ENCODE results near the gene TXNRD2. TPM values are rescaled to one million over a fixed set of nuclear protein-coding genes. Genes with fewer than 3 reads are reported as not detected.

TXNRD2 gene
- total and polyA plus RNA-seq, 7 donors: 13.7 to 35.1 (median 21.1) TPM

DNA sequence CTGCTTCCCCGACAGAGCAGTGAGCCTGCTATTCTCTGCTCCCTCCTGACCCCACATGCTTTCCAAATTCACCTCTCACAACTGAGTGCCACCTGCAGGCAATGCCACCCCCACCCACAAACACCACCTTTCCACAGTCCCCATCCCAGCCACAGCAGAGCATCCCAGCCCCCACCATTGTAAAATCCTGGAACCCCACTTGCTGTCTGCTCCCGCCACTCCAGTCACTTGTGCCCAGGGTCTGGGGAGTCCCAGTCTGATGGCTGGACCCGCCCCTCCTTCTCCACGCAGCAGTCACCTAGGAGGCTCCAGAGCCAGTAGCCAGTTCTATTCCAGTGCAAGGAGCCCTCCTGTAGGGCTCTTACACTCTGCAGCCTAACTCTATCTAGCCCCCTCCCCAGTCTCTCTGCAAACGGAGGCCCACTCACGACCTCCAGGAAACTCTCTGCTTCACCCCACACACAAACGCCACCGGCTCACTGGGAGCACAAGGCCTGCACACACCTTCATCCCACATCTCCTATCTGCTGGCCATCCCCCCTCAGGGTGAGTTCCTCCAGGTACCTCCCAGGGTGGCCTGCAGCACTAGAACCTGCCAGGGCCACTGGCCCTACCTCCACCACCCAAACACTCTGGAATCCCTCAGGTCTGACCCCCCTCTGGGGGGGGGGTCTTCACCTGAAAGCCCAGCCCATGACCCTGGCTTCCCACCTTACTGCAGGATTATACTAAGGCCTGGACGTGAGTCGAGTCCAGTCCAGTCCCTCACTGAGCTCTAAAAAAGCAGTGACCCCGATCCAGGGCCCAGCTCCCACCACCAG, 88.3 kb downstream of the TXNRD2 start:
- TF ChIP-seq, protein P1, sequence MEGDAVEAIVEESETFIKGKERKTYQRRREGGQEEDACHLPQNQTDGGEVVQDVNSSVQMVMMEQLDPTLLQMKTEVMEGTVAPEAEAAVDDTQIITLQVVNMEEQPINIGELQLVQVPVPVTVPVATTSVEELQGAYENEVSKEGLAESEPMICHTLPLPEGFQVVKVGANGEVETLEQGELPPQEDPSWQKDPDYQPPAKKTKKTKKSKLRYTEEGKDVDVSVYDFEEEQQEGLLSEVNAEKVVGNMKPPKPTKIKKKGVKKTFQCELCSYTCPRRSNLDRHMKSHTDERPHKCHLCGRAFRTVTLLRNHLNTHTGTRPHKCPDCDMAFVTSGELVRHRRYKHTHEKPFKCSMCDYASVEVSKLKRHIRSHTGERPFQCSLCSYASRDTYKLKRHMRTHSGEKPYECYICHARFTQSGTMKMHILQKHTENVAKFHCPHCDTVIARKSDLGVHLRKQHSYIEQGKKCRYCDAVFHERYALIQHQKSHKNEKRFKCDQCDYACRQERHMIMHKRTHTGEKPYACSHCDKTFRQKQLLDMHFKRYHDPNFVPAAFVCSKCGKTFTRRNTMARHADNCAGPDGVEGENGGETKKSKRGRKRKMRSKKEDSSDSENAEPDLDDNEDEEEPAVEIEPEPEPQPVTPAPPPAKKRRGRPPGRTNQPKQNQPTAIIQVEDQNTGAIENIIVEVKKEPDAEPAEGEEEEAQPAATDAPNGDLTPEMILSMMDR (IDR thresholded peaks at IDR 0.05): no peak
- intact Hi-C loops (cut with DNase I): loop anchor here in 1 of 2 donors (5.0 kb wide), 1 partner anchor 121 kb away; no protein-coding TSS in a partner anchor
- Histone ChIP-seq H3K9me3 (no peaks in the 10 kb centered on the region), H3K27ac (peak overlapping the region; percentile 89), H3K36me3 (ENCODE audit: insufficient read depth in 1 of 2, low read depth in 1 of 2) (peaks cover 3 to 31% of the 10 kb centered on the region in 2 donors), H3K4me1 (peaks cover 30% of the 10 kb centered on the region), H3K4me3 (peak overlapping the region; percentile 75), H3K27me3 (ENCODE audit: insufficient read depth in 3 of 3, low read length in 2 of 3) (no peaks in the 10 kb centered on the region)
- DNase-seq (no peak), ATAC-seq (no peak)
- 45 to 49% (median 45%) methylated on average over 11 of the region's 11 CpGs for WGBS, 3 donors

DNA sequence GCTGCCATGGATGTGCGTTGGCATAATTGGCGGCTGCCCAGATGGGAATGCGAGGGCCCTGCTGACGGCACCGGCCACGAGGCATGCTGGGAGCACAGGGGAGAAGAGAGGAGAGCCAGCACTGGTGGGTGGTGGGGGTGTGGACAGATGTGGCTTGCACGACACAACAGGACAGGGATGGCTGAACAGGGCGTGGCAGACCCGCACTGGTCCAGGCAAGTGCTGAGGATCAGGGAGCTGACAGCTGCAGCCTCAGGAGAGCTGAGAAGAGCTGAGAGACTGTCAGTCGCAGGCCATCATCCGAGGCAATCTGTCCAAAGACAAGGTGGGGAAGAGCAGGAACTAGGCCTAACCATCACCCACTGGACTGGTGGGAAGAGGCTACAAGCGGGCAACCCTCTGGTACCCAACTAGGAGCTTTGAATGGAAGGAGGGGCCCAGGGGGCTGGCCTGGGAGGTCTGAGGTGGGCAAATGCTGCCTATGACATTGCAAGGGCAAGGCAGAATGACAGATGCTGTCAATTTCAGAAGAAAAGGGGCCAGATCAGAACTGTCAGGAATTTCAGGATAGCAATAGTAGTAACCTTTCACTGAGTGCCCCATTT, 89.3 kb downstream of the TXNRD2 start:
- DNase-seq (peak in 1 of 2 donors; percentile 51), ATAC-seq (no peak)
- TF ChIP-seq, protein P1 (IDR thresholded peaks at IDR 0.05): no peak
- no peaks in the 10 kb centered on the region for H3K9me3 ChIP-seq
- intact Hi-C loops (cut with DNase I): loop anchor here in 1 of 2 donors (5.0 kb wide), 1 partner anchor 120 kb away; no protein-coding TSS in a partner anchor
- H3K27ac ChIP-seq: no peak overlapping the region
- WGBS, 3 donors: 58 to 70% (median 69%) methylated on average over 12 of the region's 12 CpGs
- H3K4me3 ChIP-seq: no peak overlapping the region
- H3K4me1 ChIP-seq: peaks cover 34% of the 10 kb centered on the region
- peaks cover 3 to 31% of the 10 kb centered on the region in 2 donors for H3K36me3 ChIP-seq (ENCODE audit: insufficient read depth in 1 of 2, low read depth in 1 of 2)
- no peaks in the 10 kb centered on the region for H3K27me3 ChIP-seq (ENCODE audit: insufficient read depth in 3 of 3, low read length in 2 of 3)

DNA sequence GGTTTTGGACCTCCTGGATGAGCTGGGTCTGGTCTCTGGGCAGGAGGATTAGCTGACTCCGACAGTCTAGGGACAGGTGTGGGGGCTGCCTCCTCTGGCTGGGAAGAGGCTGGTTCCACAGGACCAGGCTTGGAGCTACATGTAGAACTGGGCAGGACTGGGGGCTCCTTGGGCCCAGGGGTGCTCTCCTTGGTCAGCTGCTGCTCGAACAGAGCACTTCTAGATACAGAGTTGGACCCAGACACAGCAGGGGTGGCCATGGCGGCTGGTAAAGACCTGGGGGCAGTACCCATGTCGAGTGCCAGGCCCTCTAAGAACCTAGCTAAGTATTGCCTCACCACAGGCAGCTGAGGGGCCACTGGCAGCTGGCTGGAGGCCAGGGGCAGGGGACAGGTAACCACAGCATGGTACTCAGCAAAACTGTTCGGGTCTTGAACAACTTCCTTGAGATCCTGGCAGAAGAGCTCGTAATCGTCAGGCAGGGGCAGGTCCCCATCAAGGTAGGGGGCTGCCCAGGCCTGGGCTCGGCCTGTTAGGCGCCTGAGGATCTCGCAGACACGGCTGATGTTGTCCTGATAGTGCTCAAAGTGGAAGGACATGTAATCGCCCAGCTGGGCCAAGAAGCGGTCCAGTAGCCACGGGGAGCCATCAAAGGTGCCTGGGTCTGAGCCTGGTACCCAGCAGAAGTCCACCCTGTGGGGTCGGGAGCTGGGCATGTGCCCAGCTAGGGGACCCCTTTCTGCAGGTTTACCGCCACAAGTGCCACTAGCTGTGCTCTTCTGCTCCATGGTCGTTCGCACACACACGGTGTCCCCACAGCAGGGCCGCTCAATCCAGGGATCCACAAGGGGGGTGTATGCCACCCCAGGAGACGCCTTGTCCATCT, 90.1 kb downstream of the TXNRD2 start:
- ATAC-seq: no peak
- H3K27me3 ChIP-seq (ENCODE audit: insufficient read depth in 3 of 3, low read length in 2 of 3): no peaks in the 10 kb centered on the region
- WGBS, 3 donors: 84 to 94% (median 88%) methylated on average over 21 of the region's 21 CpGs
- no peak overlapping the region for H3K27ac ChIP-seq
- H3K36me3 ChIP-seq (ENCODE audit: insufficient read depth in 1 of 2, low read depth in 1 of 2): peaks cover 3 to 38% of the 10 kb centered on the region in 2 donors
- TF ChIP-seq, protein P1 (IDR thresholded peaks at IDR 0.05): no peak
- no peak overlapping the region for H3K4me3 ChIP-seq
- DNase-seq: no peak
- intact Hi-C loops (cut with DNase I): loop anchor here in 1 of 2 donors (5.0 kb wide), 1 partner anchor 119 kb away; no protein-coding TSS in a partner anchor
- no peaks in the 10 kb centered on the region for H3K9me3 ChIP-seq
- peaks cover 34% of the 10 kb centered on the region for H3K4me1 ChIP-seq

DNA sequence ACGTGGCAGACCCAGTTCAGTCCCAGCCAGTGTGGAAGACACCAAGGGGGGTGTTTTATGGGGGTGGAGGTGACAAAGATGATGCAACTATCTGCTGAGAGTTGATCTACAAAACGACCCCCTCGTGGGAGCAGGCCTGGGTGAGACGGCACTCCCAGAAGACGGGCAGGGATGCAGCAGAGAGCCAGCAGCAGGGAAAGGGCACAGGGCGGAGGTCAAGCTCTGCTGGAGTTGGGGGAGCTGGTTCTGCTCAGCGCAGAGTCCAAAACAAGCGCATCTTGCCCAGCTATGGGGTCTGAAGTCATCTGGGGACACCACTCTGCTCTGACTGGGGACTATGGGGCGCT, 90.9 kb downstream of the TXNRD2 start:
- DNase-seq: no peak
- Histone ChIP-seq H3K4me1 (peaks cover 29% of the 10 kb centered on the region), H3K9me3 (no peaks in the 10 kb centered on the region), H3K36me3 (ENCODE audit: insufficient read depth in 1 of 2, low read depth in 1 of 2) (peaks cover 3 to 38% of the 10 kb centered on the region in 2 donors), H3K4me3 (no peak overlapping the region), H3K27me3 (ENCODE audit: insufficient read depth in 3 of 3, low read length in 2 of 3) (no peaks in the 10 kb centered on the region), H3K27ac (no peak overlapping the region)
- no peak for ATAC-seq
- intact Hi-C loops (cut with DNase I): loop anchor here in 1 of 2 donors (5.0 kb wide), 1 partner anchor 118 kb away; no protein-coding TSS in a partner anchor
- TF ChIP-seq, protein P1 (IDR thresholded peaks at IDR 0.05): no peak
- WGBS, 3 donors: 85 to 88% (median 85%) methylated on average over 9 of the region's 9 CpGs
